ENCODE measurements around the gene NIP7.
"Not testable (repeated sequence)": the region's sequence is repeated elsewhere in the genome, so short reads cannot be mapped to it uniquely, and the experiment has no call there.

NIP7 gene

GRCh38 chr16:69345923-69346322 lies 6.4 kb downstream of the NIP7 start:
- DNase-seq (ENCODE audit: low read depth), result no peak

GRCh38 chr16:69346683-69347082 lies 7.1 kb downstream of the NIP7 start:
- DNase-seq (ENCODE audit: low read depth), result no peak

GRCh38 chr16:69348222-69348621 lies 8.7 kb downstream of the NIP7 start:
- no peak for DNase-seq (ENCODE audit: low read depth)

DNA sequence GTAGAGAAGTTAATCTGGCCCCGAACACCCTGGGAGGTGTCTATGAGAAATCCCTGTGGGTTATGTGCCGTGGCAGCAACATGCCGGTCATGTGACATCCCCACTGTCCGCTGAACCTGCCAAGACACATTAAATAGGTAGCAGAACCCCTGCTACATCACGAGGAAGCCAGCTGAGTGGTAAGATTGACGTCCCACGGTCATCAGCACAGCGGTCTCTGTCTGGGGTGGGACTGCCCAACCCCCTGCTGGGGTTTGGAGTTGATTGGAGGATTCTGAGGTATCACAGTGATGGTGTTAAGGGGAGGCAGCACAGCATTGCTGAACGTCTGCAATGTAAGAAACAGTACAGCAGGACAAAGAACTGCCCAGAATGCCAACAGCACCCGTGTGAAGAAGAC lies 10.0 kb downstream of the NIP7 start:
- DNase-seq (ENCODE audit: low read depth), result no peak

DNA sequence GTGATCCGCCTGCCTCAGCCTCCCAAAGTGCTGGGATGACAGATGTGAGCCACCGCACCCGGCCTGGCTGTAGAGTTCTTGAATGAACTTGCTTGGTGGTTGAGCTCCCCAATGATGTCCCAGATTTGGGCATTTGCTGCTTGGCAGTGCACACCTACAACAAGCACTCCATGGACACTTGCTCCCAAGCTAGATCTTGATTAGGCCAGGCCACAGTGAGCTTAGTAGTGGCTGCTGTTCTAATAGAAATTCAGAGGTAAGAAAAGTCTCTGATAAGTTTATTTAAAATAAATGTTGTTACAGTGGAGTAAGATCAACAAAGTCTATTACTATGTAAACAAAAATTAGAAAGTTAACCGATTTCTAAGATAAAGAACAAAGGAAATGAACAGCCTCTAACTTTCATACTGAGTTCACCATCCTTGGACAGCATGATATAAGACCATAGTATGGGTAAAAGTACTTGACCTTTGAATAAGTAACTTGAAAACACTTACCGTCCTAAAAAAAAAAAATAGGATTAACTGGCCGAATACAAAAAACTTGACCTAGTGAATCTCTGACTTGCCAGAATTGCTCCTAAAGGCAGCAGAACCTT lies 11.1 kb downstream of the NIP7 start:
- DNase-seq (ENCODE audit: low read depth), result no peak

GRCh38 chr16:69351309-69352027 lies 11.9 kb downstream of the NIP7 start, which contains the start of gene TMED6:
TSS of gene TMED6 (minus strand) at chr16:69351786. CDS start at chr16:69351753, 33 bp downstream.
- no peak for DNase-seq (ENCODE audit: low read depth)

GRCh38 chr16:69360070-69360469 lies 20.5 kb downstream of the NIP7 start:
- DNase-seq (ENCODE audit: low read depth), result not testable (repeated sequence)

DNA sequence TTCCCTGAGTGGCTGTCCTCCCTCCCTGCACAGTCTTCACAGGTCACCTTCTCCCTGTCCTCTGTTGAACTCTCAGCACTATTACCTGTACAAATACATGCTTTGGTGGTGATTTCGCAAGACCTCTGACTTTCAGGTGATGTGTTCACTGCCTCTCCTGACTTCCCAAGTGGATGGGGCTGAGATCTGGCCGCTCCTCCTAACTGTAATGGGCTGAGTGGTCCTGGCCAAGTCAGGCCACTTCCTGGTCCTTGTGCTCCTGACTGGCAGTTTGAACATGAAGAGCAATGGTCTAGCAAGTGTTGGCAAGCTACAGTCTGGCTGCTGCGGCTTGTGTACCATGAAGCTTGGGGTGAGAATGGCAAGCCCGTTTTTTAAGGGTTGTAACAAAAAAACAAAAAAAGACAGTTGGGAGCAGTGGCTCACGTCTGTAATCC lies 23.7 kb downstream of the NIP7 start:
- DNase-seq (ENCODE audit: low read depth), result no peak

- no peak for DNase-seq (ENCODE audit: low read depth)
Measured at GRCh38 chr16:69364088-69364487, 24.5 kb downstream of the NIP7 start.

- no peak for DNase-seq (ENCODE audit: low read depth)
Measured at GRCh38 chr16:69365901-69366300, 26.3 kb downstream of the NIP7 start.

DNA sequence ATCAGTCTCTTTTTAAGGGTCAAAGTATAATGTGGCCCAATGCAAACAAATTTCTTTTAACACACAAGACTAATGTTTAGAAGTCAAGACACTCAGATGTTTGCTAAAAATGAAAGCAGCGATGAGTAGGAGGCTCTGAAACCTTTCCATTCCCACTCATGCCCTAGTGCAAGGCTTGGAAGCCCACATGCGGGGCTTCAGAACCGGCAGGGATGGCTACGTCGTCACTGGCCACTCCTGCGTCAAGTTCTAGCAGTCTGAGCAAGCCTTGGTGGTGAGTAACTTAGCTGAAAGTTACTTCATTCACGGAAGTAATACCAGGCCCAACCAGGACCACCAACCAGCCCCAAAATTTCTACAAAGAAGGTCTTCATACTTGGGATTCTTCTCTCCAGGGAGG lies 26.9 kb downstream of the NIP7 start:
- no peak for DNase-seq (ENCODE audit: low read depth)

DNA sequence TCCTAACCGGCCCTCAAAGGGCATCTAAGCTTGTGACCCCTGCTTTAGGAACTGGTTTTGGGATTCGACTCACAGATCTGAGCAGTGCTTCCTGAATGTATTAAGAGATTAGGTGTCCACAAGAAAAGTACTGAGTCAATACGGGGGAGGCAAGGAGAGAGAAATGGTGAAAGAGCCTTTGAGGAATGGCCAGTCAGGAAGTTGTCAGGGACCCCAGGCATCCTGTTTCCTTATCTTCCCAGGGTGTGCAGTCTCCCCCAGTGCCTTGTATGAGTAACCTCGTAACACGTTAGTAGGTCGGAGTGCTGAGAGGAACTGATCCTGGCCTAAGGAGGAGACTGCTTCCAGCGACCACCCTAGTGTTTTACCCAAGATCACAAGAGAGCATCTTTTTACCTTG lies 28.4 kb downstream of the NIP7 start:
- no peak for DNase-seq (ENCODE audit: low read depth)

GRCh38 chr16:69368866-69369265 lies 29.3 kb downstream of the NIP7 start:
- DNase-seq (ENCODE audit: low read depth), result no peak

DNA sequence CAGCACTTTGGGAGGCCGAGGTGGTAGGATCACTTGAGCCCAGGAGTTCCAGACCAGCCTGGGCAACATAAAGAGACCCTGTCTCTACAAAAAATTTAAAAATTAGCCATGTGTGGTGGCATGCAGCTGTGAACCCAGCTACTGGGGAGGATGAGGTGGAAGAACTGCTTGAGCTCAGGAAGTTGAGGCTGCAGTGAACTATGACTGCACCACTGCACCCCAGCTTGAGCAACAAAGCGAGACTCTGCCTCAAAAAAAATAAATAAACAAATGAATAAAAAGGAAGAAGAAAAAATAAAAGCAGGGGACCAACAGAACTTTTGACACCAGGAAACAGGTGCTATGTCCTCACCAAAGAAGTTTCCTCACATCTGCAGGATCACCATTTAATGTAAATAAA lies 32.0 kb downstream of the NIP7 start:
- no peak for DNase-seq (ENCODE audit: low read depth)

GRCh38 chr16:69373019-69373418 lies 33.4 kb downstream of the NIP7 start:
- DNase-seq (ENCODE audit: low read depth), result no peak

- no peak for DNase-seq (ENCODE audit: low read depth)
Measured at GRCh38 chr16:69376393-69377059, 37.0 kb downstream of the NIP7 start.

DNA sequence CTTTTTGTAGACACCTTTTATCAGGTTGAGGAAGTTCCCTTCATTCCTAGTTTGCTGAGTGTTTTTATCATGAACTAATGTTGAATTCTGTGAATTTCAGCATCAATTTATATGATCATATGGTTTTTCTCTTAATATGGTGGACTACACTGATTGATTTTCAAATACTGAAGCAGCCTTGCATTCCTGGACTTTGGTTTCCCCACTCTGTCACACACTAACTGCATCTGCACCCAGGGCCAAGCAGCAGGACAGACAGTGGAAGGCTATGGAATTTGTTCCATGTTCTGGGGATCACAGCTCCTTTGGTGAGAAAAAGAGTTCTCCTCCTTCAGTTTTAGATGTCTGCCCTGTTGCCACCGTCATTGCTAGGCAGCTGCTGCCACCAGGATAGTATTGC lies 38.5 kb downstream of the NIP7 start:
- no peak for DNase-seq (ENCODE audit: low read depth)

GRCh38 chr16:69378760-69379159 lies 39.2 kb downstream of the NIP7 start:
- no peak for DNase-seq (ENCODE audit: low read depth)

- DNase-seq (ENCODE audit: low read depth), result no peak
Measured at GRCh38 chr16:69381231-69381630, 41.7 kb downstream of the NIP7 start.

DNA sequence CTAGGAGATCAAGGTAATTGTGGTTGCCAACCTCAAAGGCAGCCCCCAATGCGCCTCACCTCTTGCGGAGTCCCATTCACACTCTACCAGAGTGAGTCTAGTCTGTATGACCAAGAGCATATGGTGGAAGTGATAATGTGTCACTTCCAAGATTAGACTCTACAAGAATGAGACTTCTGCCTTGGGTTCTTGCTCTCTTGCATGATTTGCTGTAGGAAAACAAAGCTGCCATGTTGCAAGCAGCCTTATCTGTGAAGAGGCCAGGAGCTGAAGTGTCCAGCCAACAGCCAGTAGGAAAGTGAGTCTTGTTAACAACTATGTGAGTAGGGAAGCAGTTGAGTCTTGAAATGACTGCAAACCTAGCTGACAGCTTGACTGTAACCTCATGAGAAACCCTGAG lies 42.8 kb downstream of the NIP7 start:
- DNase-seq (ENCODE audit: low read depth), result no peak

GRCh38 chr16:69384974-69385373 lies 45.4 kb downstream of the NIP7 start:
- no peak for DNase-seq (ENCODE audit: low read depth)

DNA sequence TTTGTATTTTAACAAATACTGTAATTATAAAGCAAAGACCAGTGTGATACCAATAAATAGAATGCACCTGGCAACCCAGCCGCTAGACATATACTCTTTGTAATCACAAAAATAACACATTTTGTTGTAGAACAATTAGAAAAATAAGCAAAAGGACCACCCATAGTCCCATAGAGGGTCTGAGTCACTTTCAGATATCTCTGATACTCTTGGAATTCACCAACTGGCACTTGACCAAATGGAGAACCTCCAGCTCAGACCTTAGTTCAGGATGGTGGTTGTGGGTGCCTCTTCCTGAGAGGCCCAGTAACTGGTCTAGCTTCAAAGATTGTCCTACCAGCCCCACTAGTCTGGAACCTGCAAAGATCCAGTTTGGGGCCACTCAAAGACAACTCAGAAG lies 47.0 kb downstream of the NIP7 start:
- no peak for DNase-seq (ENCODE audit: low read depth)
